Esophagus squamous epithelium (tissue), 4 donors: ENCODE measurements around the gene POU2F1.

Experiments used
- CTCF ChIP-seq, 6 experiments: fragments of 450-650 bp in 4 of 6; fragments of 200-600 bp in 2 of 6; sonication (generic) in 2 of 6; IDR thresholded peaks; one replicate each; pipeline ENCODE4 v1.5.1; 2016 to 2019; ENCODE audit warnings: antibody characterized with exemption in 6 of 6, mild to moderate bottlenecking in 4 of 6, moderate library complexity in 4 of 6
- POLR2A ChIP-seq, 4 donors: fragments of 450-650 bp; IDR thresholded peaks; one replicate each; pipeline ENCODE4 v1.6.1; 2017; ENCODE audit warnings: antibody characterized with exemption in 4 of 4, mild to moderate bottlenecking in 4 of 4, moderate library complexity in 3 of 4

DNA sequence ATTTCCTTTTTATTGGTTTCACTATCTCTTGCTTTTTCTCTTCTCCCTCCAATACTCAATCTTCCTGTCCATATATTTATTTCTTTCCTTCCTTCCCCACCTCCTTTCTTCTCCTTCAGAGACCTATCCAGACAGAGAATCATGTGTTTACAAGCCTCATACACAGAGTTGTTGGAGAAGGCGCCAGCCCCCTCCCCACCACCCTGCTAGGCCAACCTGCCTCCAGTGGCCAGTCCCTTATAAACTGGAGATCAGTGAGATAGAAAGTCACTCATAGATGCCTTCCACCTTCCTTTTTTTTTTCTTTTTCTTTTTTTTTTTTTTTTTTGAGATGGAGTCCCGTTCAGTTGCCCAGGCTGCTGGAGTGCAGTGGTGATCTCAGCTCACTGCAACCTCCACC lies 244.3 kb downstream of the POU2F1 start:
- TF ChIP-seq CTCF (IDR thresholded peaks at IDR 0.05) (no peak), POLR2A (IDR thresholded peaks at IDR 0.05) (no peak)
